Middle frontal gyrus (tissue), 1 donor: ENCODE results near the gene PHOX2B.
"Not testable (repeated sequence)": the region's sequence is repeated elsewhere in the genome, so short reads cannot be mapped to it uniquely, and the experiment has no call there.

Experiments
- DNase-seq: peaks from one replicate; pipeline ENCODE4 v3.0.0-alpha.2; 2015; ENCODE audit warnings: low spot score; ENCODE audit errors: extremely low spot score

Gene PHOX2B

DNA sequence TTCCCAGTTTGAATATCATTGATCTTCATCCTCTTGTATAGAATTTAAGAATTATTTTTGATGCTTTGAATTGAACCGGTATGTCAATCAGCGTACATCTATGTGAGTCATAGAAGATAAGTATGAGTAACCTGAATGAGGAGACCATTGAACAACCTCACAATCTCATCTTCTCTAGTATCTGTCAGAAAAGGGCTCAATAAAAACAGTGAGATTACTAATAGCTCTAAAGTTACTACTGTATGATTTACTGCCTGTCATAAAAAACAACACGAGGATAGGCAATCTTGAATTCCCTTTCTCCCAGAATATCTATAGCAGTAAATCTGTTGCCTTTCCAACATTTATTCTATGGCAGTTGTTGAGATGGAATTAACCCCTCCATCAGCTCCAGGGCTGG, 36.1 kb downstream of the PHOX2B start:
- no peak for DNase-seq

DNA sequence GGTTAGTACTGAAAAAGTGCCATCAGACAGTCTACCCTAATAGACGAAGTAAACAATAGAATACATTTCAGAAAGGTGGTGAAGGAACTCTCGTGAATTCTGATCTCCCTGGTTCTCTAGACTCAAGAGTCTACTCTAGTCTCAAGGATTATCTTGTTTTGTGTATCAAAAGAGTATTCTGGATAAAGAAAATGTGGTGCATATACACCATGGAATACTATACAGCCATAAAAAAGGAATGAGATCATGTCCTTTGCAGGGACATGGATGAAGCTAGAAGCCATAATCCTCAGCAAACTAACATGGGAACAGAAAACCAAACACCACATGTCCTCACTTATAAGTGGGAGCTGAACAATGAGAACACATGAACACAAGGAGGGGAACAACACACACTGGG, 36.9 kb downstream of the PHOX2B start:
- not testable (repeated sequence) for DNase-seq

GRCh38 chr4:41709844-41710481, 38.6 kb downstream of the PHOX2B start:
- DNase-seq = no peak

GRCh38 chr4:41703785-41704184, 44.7 kb downstream of the PHOX2B start:
- DNase-seq = no peak

DNA sequence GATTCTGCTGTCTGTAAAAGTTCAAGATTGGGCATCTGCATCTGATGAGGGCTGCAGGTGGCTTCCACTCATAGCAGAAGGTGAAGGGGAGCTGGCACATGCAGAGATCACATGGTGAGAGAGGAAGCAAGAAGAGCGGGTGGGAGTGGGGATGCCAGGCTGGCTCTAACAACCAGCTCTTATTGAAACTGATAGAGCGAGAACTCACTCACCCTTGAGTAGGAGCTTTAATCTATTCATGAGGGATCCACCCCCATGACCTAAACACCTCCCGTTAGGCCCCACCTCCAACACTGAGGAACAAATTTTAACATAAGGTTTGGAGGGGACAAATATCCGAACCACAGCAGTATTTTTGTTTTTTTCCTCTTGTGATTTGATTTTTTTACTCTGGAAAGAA, 45.8 kb downstream of the PHOX2B start:
- DNase-seq = no peak

DNA sequence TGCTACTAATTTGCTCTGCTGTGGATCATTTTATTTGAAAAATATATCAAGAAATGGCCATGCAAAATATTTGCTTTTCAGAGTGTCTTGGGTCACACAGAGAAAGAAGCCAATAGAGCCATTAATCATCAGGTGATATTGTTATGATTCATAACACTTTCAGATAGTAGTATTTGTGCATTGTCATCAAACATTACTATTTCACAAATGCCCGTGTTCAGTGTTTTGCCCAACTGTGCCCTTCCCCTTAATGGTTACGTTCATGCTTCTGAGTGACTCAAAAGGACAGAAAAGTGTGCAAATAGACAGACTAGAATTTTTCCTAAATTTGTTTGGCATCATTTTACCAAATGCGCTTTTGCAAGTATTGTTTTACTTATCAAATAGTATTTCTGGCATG, 46.5 kb downstream of the PHOX2B start:
- no peak for DNase-seq

DNA sequence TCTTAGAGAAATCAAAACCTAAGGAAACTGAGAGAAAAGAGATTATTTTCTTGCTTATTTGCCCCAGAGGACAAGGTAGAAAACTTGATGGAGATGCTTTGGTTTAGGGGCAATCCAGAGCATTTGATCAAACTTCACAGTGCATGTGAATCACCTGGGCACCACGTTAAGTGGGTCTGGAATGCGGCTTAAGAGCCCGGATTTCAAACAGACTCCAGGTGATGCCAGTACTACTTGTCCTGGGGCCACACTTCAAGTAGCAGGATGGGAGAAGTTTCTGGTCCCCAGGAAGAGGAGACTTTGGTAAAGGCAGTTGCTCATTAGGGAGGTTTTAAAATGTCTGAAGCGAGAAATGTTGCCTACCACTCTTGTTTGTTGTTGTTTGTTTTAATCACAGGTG, 51.8 kb downstream of the PHOX2B start:
- no peak for DNase-seq

GRCh38 chr4:41696131-41696530, 52.4 kb downstream of the PHOX2B start:
- DNase-seq = no peak
